ENCODE results near the gene MPRIP. TPM values are rescaled to one million over a fixed set of nuclear protein-coding genes. Genes with fewer than 3 reads are reported as not detected.

The MPRIP gene
- total and polyA plus RNA-seq, 2 of the 13 experiments (the other 11 are each of a cell fraction or from before 2014, with no cell fraction given): 50.2 to 52.4 TPM

DNA sequence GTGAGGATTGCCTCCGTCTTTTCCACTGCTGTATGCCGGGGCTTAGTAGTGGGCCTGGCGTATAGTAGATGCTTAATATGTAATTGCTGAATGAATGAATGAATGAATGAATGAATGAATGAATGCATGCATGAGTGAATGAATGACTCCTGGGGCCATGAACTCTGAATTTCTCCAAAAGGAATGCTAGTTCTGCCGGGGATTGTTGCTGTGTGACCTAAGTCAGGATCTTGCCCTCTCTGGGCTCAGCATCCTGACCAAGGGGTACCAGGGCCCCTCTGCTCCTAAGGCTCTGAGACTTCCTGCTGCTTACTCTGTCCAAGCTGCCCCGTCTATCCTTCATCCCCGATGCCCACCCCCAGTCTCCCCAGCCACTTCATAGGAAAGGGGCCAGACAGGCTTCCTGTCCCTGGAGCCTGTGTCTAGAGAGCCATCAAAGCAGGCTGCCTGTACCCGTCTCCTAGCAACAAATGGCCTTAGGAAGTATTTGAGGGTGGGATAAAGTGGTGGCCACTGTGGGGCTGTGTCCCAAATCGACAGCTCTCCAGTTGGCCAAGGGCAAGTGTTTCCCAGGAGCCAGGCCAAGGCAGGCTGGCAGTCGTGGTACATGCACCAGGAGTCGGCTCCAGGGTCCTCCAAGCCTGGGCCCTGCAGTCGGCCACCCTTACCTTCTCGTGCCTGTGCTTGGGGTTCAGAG is 11.6 kb upstream of the MPRIP start (continued):
- TF ChIP-seq HOXA9 (CRISPR knock-in tag; IDR thresholded peaks at IDR 0.05; ENCODE audit: borderline replicate concordance) (no peak), KDM1A (CRISPR knock-in tag; IDR thresholded peaks at IDR 0.05) (0 out of 2 replicates have a peak, but pooled peaks have one; percentile 46), KDM2A (CRISPR knock-in tag; IDR thresholded peaks at IDR 0.05; ENCODE audit: borderline replicate concordance, low read depth) (no peak), SYNCRIP (IDR thresholded peaks at IDR 0.05; ENCODE audit: insufficient read depth, low read depth, low read length) (no peak)
- TF ChIP-seq, protein P1, sequence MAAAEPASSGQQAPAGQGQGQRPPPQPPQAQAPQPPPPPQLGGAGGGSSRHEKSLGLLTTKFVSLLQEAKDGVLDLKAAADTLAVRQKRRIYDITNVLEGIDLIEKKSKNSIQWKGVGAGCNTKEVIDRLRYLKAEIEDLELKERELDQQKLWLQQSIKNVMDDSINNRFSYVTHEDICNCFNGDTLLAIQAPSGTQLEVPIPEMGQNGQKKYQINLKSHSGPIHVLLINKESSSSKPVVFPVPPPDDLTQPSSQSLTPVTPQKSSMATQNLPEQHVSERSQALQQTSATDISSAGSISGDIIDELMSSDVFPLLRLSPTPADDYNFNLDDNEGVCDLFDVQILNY (CRISPR knock-in tag; conservative IDR thresholded peaks at IDR 0.05): no peak
- TF ChIP-seq, protein P2, sequence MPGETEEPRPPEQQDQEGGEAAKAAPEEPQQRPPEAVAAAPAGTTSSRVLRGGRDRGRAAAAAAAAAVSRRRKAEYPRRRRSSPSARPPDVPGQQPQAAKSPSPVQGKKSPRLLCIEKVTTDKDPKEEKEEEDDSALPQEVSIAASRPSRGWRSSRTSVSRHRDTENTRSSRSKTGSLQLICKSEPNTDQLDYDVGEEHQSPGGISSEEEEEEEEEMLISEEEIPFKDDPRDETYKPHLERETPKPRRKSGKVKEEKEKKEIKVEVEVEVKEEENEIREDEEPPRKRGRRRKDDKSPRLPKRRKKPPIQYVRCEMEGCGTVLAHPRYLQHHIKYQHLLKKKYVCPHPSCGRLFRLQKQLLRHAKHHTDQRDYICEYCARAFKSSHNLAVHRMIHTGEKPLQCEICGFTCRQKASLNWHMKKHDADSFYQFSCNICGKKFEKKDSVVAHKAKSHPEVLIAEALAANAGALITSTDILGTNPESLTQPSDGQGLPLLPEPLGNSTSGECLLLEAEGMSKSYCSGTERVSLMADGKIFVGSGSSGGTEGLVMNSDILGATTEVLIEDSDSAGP (CRISPR knock-in tag; IDR thresholded peaks at IDR 0.05; ENCODE audit: borderline replicate concordance): no peak

DNA sequence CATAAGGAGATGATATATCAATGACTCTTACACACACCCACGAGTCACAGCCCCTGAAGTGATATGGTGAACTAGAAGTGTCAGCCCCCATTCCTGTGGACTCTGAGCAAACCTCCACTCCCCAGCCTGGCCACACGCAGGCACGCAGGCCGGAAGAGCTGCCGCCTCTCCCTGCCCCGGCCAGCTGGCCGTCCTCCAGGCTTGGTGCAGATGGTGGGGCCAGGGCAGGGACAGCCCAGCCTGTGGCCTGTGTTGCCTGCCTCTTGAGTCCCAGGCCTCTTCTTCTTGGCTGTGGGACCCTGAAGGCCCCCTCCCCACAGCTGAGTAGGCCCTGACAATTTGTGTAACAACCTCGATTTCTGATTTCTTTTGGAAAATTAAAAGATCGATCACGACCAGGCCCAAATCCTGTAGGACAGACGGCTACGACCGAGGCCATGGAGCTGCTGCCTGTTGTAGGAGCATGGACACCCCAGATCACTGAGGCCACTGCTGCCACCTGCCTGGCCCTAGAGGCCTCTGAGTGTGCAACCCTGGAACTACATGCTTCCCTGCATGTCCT is 10.0 kb upstream of the MPRIP start:
- no peak for FAIRE-seq
- peak overlapping the region; percentile 56 for H3K4me2 ChIP-seq (ENCODE audit: low read depth, low read length)
- TF ChIP-seq ZNF781 (CRISPR knock-in tag; IDR thresholded peaks at IDR 0.05; ENCODE audit: borderline replicate concordance, not compliant biosample characterization) (peak; percentile 22), RBM39 (IDR thresholded peaks at IDR 0.05; ENCODE audit: low read depth, low read length, poor library complexity, severe bottlenecking) (no peak), KDM3A (CRISPR knock-in tag; IDR thresholded peaks at IDR 0.05; ENCODE audit: low read depth) (0 out of 2 replicates have a peak, but pooled peaks have one; percentile 44), CENPT (CRISPR knock-in tag; IDR thresholded peaks at IDR 0.05; ENCODE audit: low read depth) (no peak)
- TF ChIP-seq, protein P3, sequence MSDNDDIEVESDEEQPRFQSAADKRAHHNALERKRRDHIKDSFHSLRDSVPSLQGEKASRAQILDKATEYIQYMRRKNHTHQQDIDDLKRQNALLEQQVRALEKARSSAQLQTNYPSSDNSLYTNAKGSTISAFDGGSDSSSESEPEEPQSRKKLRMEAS (IDR thresholded peaks at IDR 0.05): peak; percentile 66
- TF ChIP-seq, protein P4, sequence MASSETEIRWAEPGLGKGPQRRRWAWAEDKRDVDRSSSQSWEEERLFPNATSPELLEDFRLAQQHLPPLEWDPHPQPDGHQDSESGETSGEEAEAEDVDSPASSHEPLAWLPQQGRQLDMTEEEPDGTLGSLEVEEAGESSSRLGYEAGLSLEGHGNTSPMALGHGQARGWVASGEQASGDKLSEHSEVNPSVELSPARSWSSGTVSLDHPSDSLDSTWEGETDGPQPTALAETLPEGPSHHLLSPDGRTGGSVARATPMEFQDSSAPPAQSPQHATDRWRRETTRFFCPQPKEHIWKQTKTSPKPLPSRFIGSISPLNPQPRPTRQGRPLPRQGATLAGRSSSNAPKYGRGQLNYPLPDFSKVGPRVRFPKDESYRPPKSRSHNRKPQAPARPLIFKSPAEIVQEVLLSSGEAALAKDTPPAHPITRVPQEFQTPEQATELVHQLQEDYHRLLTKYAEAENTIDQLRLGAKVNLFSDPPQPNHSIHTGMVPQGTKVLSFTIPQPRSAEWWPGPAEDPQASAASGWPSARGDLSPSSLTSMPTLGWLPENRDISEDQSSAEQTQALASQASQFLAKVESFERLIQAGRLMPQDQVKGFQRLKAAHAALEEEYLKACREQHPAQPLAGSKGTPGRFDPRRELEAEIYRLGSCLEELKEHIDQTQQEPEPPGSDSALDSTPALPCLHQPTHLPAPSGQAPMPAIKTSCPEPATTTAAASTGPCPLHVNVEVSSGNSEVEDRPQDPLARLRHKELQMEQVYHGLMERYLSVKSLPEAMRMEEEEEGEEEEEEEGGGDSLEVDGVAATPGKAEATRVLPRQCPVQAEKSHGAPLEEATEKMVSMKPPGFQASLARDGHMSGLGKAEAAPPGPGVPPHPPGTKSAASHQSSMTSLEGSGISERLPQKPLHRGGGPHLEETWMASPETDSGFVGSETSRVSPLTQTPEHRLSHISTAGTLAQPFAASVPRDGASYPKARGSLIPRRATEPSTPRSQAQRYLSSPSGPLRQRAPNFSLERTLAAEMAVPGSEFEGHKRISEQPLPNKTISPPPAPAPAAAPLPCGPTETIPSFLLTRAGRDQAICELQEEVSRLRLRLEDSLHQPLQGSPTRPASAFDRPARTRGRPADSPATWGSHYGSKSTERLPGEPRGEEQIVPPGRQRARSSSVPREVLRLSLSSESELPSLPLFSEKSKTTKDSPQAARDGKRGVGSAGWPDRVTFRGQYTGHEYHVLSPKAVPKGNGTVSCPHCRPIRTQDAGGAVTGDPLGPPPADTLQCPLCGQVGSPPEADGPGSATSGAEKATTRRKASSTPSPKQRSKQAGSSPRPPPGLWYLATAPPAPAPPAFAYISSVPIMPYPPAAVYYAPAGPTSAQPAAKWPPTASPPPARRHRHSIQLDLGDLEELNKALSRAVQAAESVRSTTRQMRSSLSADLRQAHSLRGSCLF (CRISPR knock-in tag; IDR thresholded peaks at IDR 0.05; ENCODE audit: borderline replicate concordance): no peak

More for the DNA sequence above, 10.0 kb upstream of the MPRIP start:
- peaks cover 70% of the 10 kb centered on the region for H3K4me1 ChIP-seq (ENCODE audit: insufficient read depth, low read length)
- POLR2A ChIA-PET: interaction anchor here (0.5 to 2.2 kb wide), 5 partner anchors 10 to 205 kb away, joined by 4 to 30 read pairs (median 5); partner anchors contain the start of genes FLCN and MPRIP
- peak overlapping the region; percentile 46 for H3K27ac ChIP-seq (ENCODE audit: extremely low read length, insufficient read depth, low read length)
- no peaks in the 10 kb centered on the region for H3K9me3 ChIP-seq (ENCODE audit: low read length)
- no peaks in the 10 kb centered on the region; a peak in 1 of 5 replicates for H3K27me3 ChIP-seq (ENCODE audit: control insufficient read depth in 1 of 2, insufficient read depth in 2 of 2, low read length in 2 of 2)
- BruUV-seq (replicated peaks): no TSS peak
- peak; percentile 64 for DNase-seq (ENCODE audit: low spot score)
- H3K36me3 ChIP-seq (replicated peaks in 1 of 2; ENCODE audit: control insufficient read depth in 1 of 2, insufficient read depth in 2 of 2, low read length in 2 of 2): no peaks in the 10 kb centered on the region
- 2% methylated on average over 8 of the region's 13 CpGs for WGBS (ENCODE audit: low lambda C conversion rate)
- CTCF ChIA-PET (ENCODE audit: low intra/inter-chr PET ratio, low total read pairs): interaction anchor here (0.6 kb wide), 1 partner anchor 31 kb away, joined by 3 read pairs; no protein-coding TSS in a partner anchor
- in situ Hi-C loops (cut with HindIII; ENCODE audit: extremely low pct_ligation_motif_present, low pct_unique_long_range_greater_than_20kb): no loop called here
- H2AFZ ChIP-seq (ENCODE audit: low read length): no peak overlapping the region
- ATAC-seq: peak; percentile 74
- no peaks in the 10 kb centered on the region for H3K79me2 ChIP-seq (ENCODE audit: insufficient read depth, low read length)
- intact Hi-C loops (cut with micrococcal nuclease; ENCODE audit: unreplicated experiment): loop anchor here (1.0 kb wide), 1 partner anchor 10 kb away; the partner anchor contains the start of gene MPRIP
- H3K9ac ChIP-seq (ENCODE audit: insufficient read depth, low read depth, low read length): peak overlapping the region; percentile 54
- peak overlapping the region; percentile 17 to 54 (median 35); a peak in 5 of 6 replicates for H3K4me3 ChIP-seq (replicated peaks in 1 of 3; ENCODE audit: insufficient read depth in 1 of 3, low read depth in 2 of 3, low read length in 3 of 3)
- no peaks in the 10 kb centered on the region for H4K20me1 ChIP-seq (ENCODE audit: insufficient read depth, low read length)
